ENCODE measurements around the gene IL36B.

Gene IL36B

GRCh38 chr2:113075600-113075999 is 22.9 kb upstream of the IL36B start:
- no peak for DNase-seq

GRCh38 chr2:113075030-113075429 is 22.4 kb upstream of the IL36B start:
- DNase-seq = no peak

GRCh38 chr2:113073325-113073834 is 20.7 kb upstream of the IL36B start:
- no peak for DNase-seq

- DNase-seq = no peak
Observed at GRCh38 chr2:113072584-113072983, 19.9 kb upstream of the IL36B start.

GRCh38 chr2:113070606-113070975 is 17.9 kb upstream of the IL36B start:
- DNase-seq = no peak

- no peak for DNase-seq
Observed at GRCh38 chr2:113069676-113070605, 17.3 kb upstream of the IL36B start.

- no peak for DNase-seq
Observed at GRCh38 chr2:113068706-113069485, 16.2 kb upstream of the IL36B start.

- DNase-seq = no peak
Observed at GRCh38 chr2:113068249-113068648, 15.6 kb upstream of the IL36B start.

GRCh38 chr2:113067681-113068080 is 15.0 kb upstream of the IL36B start, which contains the start of gene IL1F10:
IL1F10 (plus strand) TSS chr2:113067970; CDS start chr2:113072739, 4,769 bp downstream.
- no peak for DNase-seq

GRCh38 chr2:113064898-113065297 is 12.2 kb upstream of the IL36B start:
- no peak for DNase-seq

- no peak for DNase-seq
Observed at GRCh38 chr2:113064281-113064680, 11.6 kb upstream of the IL36B start.

- DNase-seq = no peak
Observed at GRCh38 chr2:113061896-113062770, 9.5 kb upstream of the IL36B start.

- DNase-seq = no peak
Observed at GRCh38 chr2:113061241-113061640, 8.6 kb upstream of the IL36B start.

- DNase-seq = no peak
Observed at GRCh38 chr2:113060796-113061195, 8.1 kb upstream of the IL36B start.

GRCh38 chr2:113060396-113060795 is 7.7 kb upstream of the IL36B start:
- no peak for DNase-seq

- no peak for DNase-seq
Observed at GRCh38 chr2:113058998-113059960, 6.6 kb upstream of the IL36B start, which contains the start of gene IL36RN. IL36RN (plus strand) TSS chr2:113059198; CDS start chr2:113059439, 241 bp downstream.

GRCh38 chr2:113058411-113058994 is 5.8 kb upstream of the IL36B start:
- no peak for DNase-seq

- no peak for DNase-seq
Observed at GRCh38 chr2:113057117-113057516, 4.5 kb upstream of the IL36B start.

- no peak for DNase-seq
Observed at GRCh38 chr2:113056521-113056920, 3.9 kb upstream of the IL36B start.

GRCh38 chr2:113054066-113054465 is 1.4 kb upstream of the IL36B start:
- no peak for DNase-seq

GRCh38 chr2:113053666-113054065 is 999 bp upstream of the IL36B start:
- no peak for DNase-seq
